PC-3 (cell line): ENCODE data around the gene GIMAP2. TPM values are rescaled to one million over a fixed set of nuclear protein-coding genes. Genes with fewer than 3 reads are reported as not detected.

Experiments
- total RNA-seq: library from RNA; depleted of rRNA; stranded (reverse); fragments of >200 nt; gene quantifications from 2 replicates; pipeline ENCODE4 v1.2.3, GENCODE V29; 2014; rRNA removed

GIMAP2 gene
- total RNA-seq, 1 experiment from 2014 or later, result not detected

Other genes starting within 250 kb of the GIMAP2 start
- gene GIMAP8, start 235.1 kb upstream of the GIMAP2 start, total RNA-seq, result not detected in 2 replicates
- gene GIMAP7, start 170.8 kb upstream of the GIMAP2 start, total RNA-seq, result not detected in 2 replicates
- gene GIMAP4, start 118.3 kb upstream of the GIMAP2 start, total RNA-seq, result not detected in 2 replicates
- 1.2 TPM in 1 of 2 replicates, not detected in the other for gene GIMAP6, start 53.3 kb upstream of the GIMAP2 start, total RNA-seq
- gene GIMAP1, start 30.9 kb downstream of the GIMAP2 start, total RNA-seq, result not detected in 2 replicates
- not detected in 2 replicates for gene GIMAP5, start 51.7 kb downstream of the GIMAP2 start, total RNA-seq
- gene TMEM176B, start 114.7 kb downstream of the GIMAP2 start, total RNA-seq, result not detected in 2 replicates
- not detected in 2 replicates for gene TMEM176A, start 115.1 kb downstream of the GIMAP2 start, total RNA-seq
- not detected in 2 replicates for gene AOC1, start 166.8 kb downstream of the GIMAP2 start, total RNA-seq